ENCODE measurements around the gene NCOA5.

NCOA5 gene

DNA sequence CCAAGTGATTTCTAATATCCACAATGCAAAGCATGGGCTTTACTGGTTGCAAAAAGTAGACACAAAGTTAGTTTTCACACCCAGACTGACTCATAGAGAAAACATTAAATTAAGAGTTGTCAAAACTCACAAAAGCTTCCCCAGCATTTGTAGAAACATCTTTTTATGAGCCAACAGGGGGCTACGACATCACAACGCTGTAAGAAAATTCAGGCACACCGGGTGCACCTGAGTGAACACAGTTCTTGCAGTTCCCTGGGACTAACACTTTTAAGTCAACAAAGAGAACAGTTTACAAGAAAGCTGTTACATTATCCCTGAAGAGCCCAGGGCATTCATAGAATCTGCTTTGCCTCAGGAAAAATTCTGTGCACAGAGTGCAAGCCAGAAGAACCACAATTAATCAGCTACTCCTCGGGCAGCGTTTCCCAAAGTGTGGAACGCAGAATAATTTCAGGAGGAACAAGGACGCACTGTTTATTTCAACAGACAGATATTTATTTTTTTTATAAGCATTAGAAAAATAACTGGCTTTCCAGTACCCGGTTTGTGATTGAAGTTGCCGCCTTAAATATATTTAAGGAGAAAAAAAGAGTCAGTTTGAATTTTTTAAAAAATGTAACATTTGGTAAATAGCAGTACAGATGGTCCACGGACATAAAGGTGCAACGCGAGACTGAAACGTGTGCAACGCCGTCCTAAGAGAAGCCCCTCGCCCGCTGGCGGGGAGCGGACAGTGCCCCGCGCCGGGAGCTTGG, 1.2 kb downstream of the NCOA5 start:
- DNase-seq: no peak

DNA sequence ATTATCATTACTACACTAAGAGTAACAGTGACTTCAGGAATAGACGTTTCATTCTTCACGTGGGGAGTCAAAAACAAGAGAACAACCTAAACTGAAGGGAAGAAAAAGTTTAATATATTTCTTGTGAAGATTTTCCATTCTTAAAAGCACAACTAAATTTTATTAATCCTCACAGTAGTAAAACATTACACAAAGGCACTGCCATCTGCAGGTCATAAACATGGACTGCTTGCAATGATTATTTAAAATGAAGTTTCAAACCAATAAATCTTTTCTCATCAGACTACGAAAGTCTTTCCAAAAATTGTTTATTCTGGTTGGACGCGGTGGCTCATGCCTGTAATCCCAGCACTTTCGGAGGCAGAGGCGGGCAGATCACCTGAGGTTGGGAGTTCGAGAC, 2.6 kb downstream of the NCOA5 start:
- peak in 1 of 2 donors; percentile 19 for DNase-seq

DNA sequence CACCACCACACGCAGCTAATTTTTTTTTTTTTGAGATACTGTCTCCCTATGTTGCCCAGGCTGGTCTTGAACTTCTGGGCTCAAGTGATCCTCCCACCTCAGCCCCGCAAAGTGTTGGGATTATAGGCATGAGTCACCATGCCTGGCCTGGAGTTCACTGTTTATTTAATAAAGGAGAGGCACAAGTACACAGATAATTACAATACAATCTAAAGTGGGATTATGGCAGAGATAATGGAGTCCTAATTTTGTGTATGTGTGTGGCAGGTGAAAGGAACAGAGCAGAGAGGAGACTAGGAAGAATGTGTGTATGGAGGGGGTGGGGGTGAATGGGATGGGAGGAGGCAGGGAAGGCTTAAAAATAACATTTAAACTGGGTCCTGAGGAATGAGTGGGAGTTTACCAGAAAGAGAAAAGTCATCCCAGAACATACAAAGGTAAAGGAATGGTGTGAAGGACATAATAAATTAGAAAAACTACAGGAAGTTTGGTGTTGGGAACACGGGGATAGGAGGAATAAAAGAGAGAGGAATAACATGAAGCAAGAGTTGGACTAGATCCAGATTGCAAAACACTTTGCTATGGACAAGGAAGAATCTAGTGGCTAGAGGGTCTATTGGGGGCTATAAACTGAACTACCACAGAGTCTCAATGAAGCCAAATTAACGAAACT, 4.4 kb downstream of the NCOA5 start:
- no peak for DNase-seq

DNA sequence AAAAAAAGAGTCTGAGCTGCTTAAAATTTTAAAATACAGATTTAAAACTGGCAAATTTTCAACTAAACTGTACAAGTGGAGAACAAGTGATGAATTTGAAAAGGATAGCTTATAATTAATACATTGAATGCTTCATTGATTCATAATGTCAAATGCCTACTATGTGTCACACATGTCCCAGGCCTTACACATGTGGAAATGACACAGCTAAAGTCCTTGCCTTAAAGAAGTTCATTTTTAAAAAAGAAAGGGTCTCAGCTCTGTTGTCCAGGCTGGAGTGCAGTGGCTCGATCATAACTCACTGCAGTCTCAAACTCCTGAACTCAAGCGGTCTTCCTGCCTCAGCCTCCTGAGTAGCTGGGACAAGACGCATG, 5.0 kb downstream of the NCOA5 start:
- no peak for DNase-seq

DNA sequence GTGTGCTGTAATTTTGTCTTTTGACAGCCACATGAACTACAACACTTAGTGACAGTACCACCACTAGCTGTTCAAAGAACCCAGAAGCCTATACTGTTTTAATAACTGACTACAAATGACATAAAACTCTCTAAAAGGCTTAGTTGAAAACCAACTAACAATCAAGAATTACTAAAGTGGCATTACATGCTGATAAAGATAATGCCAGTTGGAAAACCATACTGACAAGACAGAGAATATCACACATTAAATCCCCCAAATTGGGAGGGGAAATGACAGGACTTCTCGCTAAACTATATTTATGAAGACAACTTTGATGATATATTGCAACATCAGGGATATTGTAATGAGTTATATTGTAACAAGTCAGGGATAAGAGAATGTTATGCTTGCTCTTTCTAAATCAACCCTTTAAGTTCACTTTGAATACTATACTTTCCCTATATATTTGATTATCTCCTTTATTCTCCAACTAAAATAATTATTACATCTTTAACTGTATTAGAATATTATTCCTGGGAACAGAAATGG, 6.2 kb downstream of the NCOA5 start:
- DNase-seq: no peak

- DNase-seq: no peak
These were observed 6.7 kb downstream of the NCOA5 start for GRCh38 chr20:46083101-46083500.

GRCh38 chr20:46081074-46081473, 8.7 kb downstream of the NCOA5 start:
- DNase-seq: no peak

DNA sequence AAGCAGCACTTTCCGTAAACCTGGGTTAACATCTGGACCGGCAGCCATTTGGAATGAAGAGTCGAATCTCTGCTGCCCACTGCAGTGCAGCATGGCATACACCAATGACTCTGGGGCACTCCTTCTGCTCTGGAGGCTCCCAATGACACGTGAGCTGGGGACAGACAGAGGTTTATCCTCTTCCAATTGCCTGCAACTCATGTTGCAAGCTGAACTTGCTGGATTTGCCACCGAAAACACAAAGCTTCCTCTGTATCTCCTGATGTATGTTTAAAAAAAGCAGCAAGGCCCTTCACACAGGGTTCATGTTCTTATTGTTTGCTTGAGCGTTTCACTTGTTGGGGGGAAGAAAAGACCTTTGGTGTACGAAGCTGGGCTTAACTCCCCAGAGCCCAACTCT, 10.8 kb downstream of the NCOA5 start:
- no peak for DNase-seq

DNA sequence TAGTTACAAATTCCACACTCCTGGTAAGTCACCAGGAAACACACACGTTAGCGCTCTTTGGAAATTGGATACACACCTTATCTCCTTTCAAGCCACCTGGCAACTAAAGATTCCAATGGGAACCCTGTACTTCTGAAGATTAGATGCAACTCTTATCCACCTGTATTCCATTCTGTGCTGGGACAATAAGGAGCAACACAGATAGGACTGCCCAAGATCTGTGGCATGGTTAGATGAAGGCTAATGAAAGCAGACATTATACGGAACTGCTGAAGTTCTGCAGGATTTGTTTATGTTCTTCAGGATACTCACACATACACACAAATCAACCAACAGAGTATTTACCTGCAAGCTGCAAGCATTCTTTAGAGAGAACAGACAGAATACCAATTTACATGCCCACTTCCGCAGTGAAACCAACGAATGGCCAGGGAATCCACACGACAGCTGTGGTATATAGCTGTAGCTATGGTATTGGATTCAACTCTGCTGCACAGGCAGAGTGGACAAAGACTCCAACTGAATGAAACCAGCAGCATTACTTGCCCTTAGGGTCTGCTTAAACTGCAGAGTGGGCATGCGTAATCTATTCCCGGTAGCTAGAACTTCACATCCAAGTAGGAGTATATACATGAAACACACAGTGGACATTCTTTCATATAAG, 12.0 kb downstream of the NCOA5 start:
- no peak for DNase-seq

DNA sequence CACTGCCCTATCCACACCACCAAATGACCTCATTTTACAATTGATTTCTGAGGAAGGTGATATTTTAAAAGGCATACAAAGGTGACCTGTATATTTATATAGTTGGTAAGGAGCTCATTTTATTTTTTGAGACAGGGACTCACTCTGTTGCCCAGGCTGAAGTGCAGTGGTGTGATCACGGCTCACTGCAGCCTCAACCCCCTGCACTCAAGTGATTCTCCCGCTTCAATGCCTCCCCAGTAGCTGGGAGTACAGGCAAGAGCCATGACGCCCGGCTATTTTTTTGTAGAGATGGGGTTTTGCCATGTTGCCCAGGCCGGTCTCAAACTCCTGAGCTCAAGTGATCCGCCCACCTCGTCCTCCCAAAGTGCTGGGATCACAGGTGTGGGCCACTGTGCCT, 13.0 kb downstream of the NCOA5 start:
- DNase-seq: no peak

DNA sequence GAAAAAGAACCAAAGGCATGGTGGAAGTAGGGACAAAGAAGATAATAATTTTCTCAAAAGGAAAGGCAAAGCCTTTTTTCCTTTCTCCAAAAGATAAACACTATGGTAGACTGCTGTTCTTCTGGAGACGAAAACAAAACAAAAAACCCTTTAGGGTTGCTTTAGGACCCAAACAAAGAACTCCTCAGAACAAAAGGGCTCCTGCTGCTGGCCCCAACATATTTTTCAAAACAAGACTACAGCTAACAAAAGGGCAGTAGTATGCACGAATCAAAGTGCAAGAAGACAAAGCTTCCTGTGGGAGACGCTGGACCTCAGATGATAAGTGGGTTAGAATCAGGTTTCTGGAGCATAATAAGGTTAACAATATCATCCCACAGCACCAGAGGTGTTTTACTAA, 15.8 kb downstream of the NCOA5 start:
- DNase-seq: no peak

DNA sequence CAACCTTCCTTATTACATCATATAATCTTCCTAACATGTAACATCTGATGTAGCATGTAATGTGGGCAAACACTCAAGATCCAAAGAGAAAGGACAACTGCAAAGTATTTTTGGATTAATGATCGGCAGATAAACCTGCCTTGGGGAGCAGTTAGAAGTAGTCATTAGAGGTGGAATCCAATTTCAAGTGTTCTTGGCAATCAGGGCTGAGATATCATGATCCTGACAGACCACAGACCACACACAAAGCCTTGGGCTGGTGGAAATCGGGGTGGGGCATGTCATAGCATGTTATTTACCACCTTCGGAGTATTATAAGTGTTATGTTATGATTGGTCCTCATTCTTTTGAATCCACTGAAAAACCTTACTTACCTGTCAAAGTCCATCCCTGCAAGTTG, 16.3 kb downstream of the NCOA5 start:
- DNase-seq: no peak

DNA sequence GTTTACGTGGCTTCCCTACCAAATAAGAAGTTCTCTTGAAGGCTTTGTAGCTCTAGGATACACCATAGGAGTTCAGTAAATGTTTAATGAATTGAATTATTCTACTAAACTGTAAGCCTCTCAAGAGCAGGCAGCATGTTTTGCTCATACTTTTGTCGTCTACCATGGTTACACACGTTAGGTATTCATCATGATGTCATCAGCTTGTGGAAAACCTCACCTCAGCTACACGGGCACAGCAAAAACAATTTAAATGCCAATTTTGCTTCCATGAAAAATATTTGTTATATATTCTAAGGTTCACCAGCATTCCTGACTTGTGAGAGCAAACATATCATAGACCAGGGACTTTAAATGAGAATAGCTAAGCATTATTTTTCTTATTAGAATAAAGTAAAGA, 16.7 kb downstream of the NCOA5 start:
- no peak for DNase-seq

DNA sequence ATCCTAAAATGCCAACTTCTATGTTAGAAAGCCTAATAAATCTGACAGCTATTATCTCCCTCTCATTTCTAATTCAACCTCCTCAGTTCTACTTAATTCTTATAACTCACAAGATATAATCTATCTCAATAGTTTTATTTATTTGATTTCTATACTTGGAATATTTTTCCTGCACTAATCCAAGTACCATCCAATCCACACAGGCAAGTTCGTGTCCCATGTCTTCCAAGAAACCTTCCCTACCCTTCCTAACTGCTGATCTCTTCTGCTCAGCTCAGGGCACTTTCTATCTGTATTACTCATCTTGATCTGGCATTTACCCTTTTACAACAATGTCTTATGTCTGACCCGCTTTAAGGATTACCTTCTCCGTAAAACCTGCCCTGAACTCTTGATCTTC, 18.2 kb downstream of the NCOA5 start:
- DNase-seq: no peak

GRCh38 chr20:46070215-46070900, 19.4 kb downstream of the NCOA5 start:
- no peak for DNase-seq

- no peak for DNase-seq
These were observed 24.1 kb downstream of the NCOA5 start for GRCh38 chr20:46065691-46066090.

- no peak for DNase-seq
These were observed 24.8 kb downstream of the NCOA5 start for GRCh38 chr20:46065006-46065405.

DNA sequence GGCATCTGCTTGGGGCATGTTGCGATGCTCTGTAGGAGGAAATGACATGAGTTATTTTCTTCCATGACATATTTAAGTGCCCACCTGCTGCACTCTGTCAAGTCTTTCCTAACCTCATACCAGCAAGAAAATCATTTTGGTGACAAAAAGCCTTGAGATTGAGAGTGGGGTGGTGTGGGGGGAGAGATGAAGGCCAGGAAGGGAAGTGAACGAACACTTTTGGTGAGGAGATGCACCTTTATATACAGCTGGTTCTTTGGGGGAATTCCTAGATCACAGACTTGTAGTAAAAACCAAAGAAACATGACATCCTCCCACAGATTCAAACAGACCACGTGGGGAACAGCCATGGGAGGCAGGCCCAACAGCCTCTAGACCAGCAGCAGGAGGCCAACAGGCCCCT, 26.1 kb downstream of the NCOA5 start:
- DNase-seq: no peak

DNA sequence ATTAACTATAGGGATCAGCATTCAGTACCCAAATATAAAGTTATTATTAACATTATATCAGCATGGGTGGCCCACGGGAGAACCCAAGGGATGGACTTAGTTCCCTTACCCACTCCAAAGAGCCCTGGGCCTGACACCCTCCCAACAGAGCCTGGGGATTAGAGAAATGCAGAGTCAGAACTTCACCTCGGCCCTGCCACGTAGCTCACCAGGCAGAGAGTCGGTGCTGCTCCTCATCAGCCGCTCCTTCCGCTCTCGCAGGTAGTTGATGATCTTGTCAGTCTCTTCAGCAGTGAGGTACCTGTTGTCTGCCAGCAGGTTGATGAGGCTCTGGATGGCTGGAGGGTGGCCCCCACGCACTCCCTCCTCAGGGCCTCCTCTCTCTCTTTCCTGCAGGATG, 26.6 kb downstream of the NCOA5 start:
- no peak for DNase-seq

DNA sequence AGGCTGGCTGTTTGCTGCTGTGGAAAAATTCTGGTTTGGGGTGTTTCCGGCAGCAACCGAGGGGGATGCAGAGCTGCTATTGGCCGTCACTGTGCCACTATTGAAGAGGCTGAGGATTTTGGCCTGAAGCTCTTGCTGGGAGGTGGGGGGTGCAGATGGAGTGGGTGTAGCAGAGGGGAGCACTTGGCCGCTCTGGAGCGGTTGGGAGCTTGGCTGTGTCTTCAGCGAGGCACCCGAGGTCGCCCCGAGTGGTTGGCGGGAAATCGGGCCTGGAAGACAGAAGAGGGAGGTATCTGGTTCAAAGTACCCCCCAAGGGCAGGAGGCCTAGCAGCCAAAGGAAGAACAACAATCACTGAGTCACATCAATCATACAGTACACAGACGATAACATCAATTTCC, 27.1 kb downstream of the NCOA5 start:
- DNase-seq: no peak

GRCh38 chr20:46062151-46062550, 27.6 kb downstream of the NCOA5 start:
- DNase-seq: no peak

GRCh38 chr20:46060975-46061374, 28.8 kb downstream of the NCOA5 start:
- DNase-seq: no peak

DNA sequence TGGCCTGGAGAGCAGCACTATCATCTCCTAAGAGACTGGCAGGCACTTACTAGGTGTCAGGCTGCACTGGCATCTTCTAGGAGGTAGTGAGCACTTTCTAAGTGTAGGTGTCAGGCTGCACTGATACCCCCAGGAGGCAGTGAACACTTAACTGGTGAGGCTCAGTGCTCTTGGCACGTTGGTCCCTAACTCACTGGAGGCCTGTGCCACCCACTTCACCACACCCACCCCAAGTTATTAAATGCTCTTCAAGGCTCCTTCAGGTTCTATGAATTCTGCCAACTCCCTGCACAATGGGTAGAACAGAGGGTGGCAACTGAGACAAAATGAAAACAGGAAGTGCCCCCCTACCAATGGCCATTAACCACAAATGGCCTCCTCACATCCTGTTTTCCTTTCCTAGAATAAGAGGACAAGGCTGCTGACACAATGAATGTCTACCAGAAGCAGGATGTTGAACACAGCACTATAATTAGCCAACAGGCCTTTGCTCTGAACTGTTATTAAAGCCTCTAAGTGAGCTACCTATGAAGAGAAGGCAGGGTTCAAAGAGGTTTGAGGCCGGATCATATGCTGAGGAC, 29.4 kb downstream of the NCOA5 start:
- peak; percentile 15 to 26 for DNase-seq

All from CD4-positive, alpha-beta T cell treated with Interleukin-4 for 1 hour (primary cell).